ENCODE data around the gene RPH3AL. TPM values are rescaled to one million over a fixed set of nuclear protein-coding genes. Genes with fewer than 3 reads are reported as not detected.

The RPH3AL gene
- total RNA-seq, 1 experiment from 2014 or later: 26.0 TPM

DNA sequence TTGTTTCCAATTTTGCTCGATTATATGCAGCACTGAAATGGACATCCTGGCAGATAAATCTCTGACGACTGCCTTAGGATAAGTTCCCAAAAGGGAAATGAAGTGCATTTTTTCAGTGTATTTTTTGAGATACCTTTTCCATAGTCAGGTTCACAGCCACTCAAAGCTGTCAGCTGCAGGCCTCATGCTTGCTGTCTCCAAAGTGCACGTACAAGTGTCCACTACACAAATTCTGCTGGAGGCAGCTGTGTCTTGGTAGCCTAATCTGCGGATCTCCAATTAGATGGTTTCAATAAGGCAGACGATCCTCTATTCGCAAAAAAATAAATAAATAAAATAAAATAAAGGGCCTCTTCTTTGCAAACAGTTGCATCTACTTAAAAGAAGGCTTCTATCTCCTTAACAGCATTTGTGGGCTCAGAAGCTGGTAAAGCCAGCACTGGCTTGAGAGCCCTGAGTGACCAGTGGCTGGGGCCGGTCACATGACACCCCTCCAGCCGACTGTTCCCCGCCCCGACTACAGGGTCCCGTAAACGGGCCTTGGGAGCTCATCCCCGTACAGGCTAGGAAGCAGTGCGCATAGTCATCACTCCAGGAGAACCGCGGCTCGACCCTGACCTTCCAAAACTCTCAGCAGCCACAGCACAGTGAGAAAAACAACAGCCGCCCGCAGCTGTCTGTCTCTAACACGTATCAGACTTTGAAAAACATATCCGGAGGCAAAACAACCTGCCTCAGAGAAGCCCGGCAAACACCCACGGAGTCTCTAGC is 18.8 kb downstream of the RPH3AL start:
- BruUV-seq (replicated peaks): no TSS peak
- POLR2A ChIA-PET (ENCODE audit: unreplicated experiment): no interaction called here

DNA sequence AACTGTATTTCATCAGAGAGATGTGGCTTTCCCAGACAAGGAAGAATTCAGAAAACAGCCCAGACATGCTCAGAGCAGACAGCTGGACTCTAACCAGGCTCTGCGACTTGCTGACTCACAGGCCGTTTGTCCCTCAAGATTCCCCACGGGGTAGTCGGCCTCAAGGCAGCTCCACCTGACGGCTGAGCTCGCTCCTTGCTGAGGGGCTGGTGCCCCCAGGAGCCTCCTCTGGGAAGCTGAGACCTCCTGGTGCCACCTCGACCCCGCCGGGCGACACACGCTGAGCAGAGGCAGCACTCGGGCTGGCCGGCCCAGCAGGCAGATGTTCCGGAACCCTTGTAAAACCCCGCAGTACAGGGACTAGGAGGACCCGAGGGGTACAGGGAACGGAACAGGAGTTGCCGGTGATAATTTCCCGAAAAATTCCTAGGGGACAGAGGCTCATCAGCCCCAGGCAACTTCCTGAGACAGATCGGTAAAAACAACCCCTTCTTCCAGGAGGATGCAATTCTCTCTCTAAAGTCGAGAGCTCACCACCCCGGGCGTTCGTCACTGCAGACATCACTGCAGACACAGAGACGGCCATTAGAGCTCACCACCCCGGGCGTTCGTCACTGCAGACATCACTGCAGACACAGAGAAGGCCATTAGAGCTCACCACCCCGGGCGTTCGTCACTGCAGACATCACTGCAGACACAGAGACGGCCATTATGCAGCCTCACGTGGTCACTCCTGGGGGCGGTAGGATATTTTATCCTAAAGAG is 19.9 kb downstream of the RPH3AL start:
- TF ChIP-seq, protein P1, sequence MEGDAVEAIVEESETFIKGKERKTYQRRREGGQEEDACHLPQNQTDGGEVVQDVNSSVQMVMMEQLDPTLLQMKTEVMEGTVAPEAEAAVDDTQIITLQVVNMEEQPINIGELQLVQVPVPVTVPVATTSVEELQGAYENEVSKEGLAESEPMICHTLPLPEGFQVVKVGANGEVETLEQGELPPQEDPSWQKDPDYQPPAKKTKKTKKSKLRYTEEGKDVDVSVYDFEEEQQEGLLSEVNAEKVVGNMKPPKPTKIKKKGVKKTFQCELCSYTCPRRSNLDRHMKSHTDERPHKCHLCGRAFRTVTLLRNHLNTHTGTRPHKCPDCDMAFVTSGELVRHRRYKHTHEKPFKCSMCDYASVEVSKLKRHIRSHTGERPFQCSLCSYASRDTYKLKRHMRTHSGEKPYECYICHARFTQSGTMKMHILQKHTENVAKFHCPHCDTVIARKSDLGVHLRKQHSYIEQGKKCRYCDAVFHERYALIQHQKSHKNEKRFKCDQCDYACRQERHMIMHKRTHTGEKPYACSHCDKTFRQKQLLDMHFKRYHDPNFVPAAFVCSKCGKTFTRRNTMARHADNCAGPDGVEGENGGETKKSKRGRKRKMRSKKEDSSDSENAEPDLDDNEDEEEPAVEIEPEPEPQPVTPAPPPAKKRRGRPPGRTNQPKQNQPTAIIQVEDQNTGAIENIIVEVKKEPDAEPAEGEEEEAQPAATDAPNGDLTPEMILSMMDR (conservative IDR thresholded peaks at IDR 0.05): no peak
- CTCF ChIA-PET: interaction anchor here (0.6 kb wide), 1 partner anchor 93 kb away, joined by 3 read pairs; no protein-coding TSS in a partner anchor

More for the DNA sequence above, 18.8 kb downstream of the RPH3AL start:
- CTCF ChIA-PET: no interaction called here
- intact Hi-C loops (cut with micrococcal nuclease; ENCODE audit: unreplicated experiment): no loop called here
- TF ChIP-seq, protein P1 (conservative IDR thresholded peaks at IDR 0.05): no peak
- TF ChIP-seq EZH2 (IDR thresholded peaks at IDR 0.05; ENCODE audit: low read depth): no peak
- Histone ChIP-seq H2AFZ (no peak overlapping the region), H3K4me3 (no peak overlapping the region), H3K9me3 (ENCODE audit: insufficient read depth, low read depth) (no peaks in the 10 kb centered on the region), H3K4me1 (replicated peaks; ENCODE audit: insufficient read depth) (no peaks in the 10 kb centered on the region), H3F3A (ENCODE audit: insufficient read depth, low read depth) (no peaks in the 10 kb centered on the region), H3K4me2 (no peak overlapping the region), H3K27me3 (ENCODE audit: insufficient read depth, low read depth) (no peaks in the 10 kb centered on the region), H3K9me2 (ENCODE audit: insufficient read depth) (no peaks in the 10 kb centered on the region), H4K20me1 (ENCODE audit: insufficient read depth) (no peaks in the 10 kb centered on the region), H3K79me2 (ENCODE audit: low read depth) (no peaks in the 10 kb centered on the region), H3K36me3 (ENCODE audit: low read depth) (no peaks in the 10 kb centered on the region), H3K27ac (no peak overlapping the region)
- no peak for DNase-seq

DNA sequence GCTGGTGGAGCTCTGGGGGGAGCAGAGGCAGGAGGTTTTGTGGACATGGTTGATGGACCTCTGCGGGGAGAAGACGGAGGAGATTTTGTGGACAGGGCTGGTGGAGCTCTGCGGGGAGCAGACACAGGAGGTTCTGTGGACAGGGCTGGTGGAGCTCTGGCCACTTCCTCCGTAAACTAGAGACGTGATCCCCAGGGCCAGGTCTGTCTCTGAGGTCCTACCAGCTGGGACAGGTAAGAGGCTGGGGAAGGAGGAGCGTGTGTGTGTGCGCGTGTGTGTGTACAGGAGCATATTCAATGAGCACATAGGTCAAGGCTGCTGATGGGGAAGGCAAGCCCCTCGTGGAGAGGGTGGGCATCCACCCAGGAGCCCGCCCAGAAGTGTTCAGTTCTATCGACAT is 20.6 kb downstream of the RPH3AL start:
- ChIA-PET CTCF (no interaction called here), POLR2A (ENCODE audit: unreplicated experiment) (no interaction called here)
- Histone ChIP-seq H4K20me1 (ENCODE audit: insufficient read depth) (no peaks in the 10 kb centered on the region), H3K79me2 (ENCODE audit: low read depth) (no peaks in the 10 kb centered on the region), H3K4me3 (no peak overlapping the region), H3K9me3 (ENCODE audit: insufficient read depth, low read depth) (no peaks in the 10 kb centered on the region), H3K36me3 (ENCODE audit: low read depth) (no peaks in the 10 kb centered on the region), H3K27ac (no peak overlapping the region), H3F3A (ENCODE audit: insufficient read depth, low read depth) (no peaks in the 10 kb centered on the region), H3K9me2 (ENCODE audit: insufficient read depth) (no peaks in the 10 kb centered on the region), H3K27me3 (ENCODE audit: insufficient read depth, low read depth) (no peaks in the 10 kb centered on the region), H3K4me2 (no peak overlapping the region), H2AFZ (no peak overlapping the region), H3K4me1 (replicated peaks; ENCODE audit: insufficient read depth) (no peaks in the 10 kb centered on the region)
- DNase-seq: no peak
- BruUV-seq (replicated peaks): no TSS peak
- intact Hi-C loops (cut with micrococcal nuclease; ENCODE audit: unreplicated experiment): no loop called here
- TF ChIP-seq, protein P1 (conservative IDR thresholded peaks at IDR 0.05): no peak
- TF ChIP-seq EZH2 (IDR thresholded peaks at IDR 0.05; ENCODE audit: low read depth): no peak

More for the DNA sequence above, 19.9 kb downstream of the RPH3AL start:
- Histone ChIP-seq H3K36me3 (ENCODE audit: low read depth) (no peaks in the 10 kb centered on the region), H3K27ac (no peak overlapping the region), H3K9me3 (ENCODE audit: insufficient read depth, low read depth) (no peaks in the 10 kb centered on the region), H3F3A (ENCODE audit: insufficient read depth, low read depth) (no peaks in the 10 kb centered on the region), H3K4me1 (replicated peaks; ENCODE audit: insufficient read depth) (no peaks in the 10 kb centered on the region), H3K27me3 (ENCODE audit: insufficient read depth, low read depth) (no peaks in the 10 kb centered on the region), H3K79me2 (ENCODE audit: low read depth) (no peaks in the 10 kb centered on the region), H2AFZ (no peak overlapping the region), H3K4me3 (no peak overlapping the region), H3K4me2 (no peak overlapping the region), H4K20me1 (ENCODE audit: insufficient read depth) (no peaks in the 10 kb centered on the region), H3K9me2 (ENCODE audit: insufficient read depth) (no peaks in the 10 kb centered on the region)
- BruUV-seq (replicated peaks): no TSS peak
- intact Hi-C loops (cut with micrococcal nuclease; ENCODE audit: unreplicated experiment): no loop called here
- DNase-seq: no peak
- POLR2A ChIA-PET (ENCODE audit: unreplicated experiment): no interaction called here
